SU-DHL-6 (cell line): Measurements from ENCODE around the gene ZNF77.

Source experiments
- H2AFZ ChIP-seq: fragments of 200-600 bp; sonication (generic); 2 replicates; pipeline ENCODE4 v1.6.1; 2014; ENCODE audit warnings: low read depth, mild to moderate bottlenecking, moderate library complexity, mixed read lengths, antibody characterized with exemption, low read length; ENCODE audit not compliant: severe bottlenecking
- H3F3A ChIP-seq: fragments of 200-600 bp; shearing (Covaris generic); 2 replicates; pipeline ENCODE4 v1.6.0; 2016; ENCODE audit warnings: antibody characterized with exemption, mild to moderate bottlenecking; ENCODE audit not compliant: insufficient read depth
- H3K27ac ChIP-seq: fragments of 200-600 bp; sonication (generic); 2 replicates; pipeline ENCODE4 v1.5.1; 2016; ENCODE audit warnings: low read depth, mild to moderate bottlenecking, low read length, moderate library complexity, mixed read lengths
- H3K27me3 ChIP-seq: fragments of 200-600 bp; sonication (generic), shearing (Covaris generic); 2 replicates; pipeline ENCODE4 v1.6.0; 2014; ENCODE audit warnings: mild to moderate bottlenecking, low read length
- H3K36me3 ChIP-seq: fragments of 200-600 bp; sonication (generic); 2 replicates; pipeline ENCODE4 v1.6.1; 2014; ENCODE audit warnings: mild to moderate bottlenecking, low read length, mixed read lengths
- H3K4me2 ChIP-seq: fragments of 300-600, 200-600 bp; shearing (Covaris generic), sonication (generic); 2 replicates; pipeline ENCODE4 v1.6.0; 2014; ENCODE audit warnings: low read length, low read depth, mild to moderate bottlenecking; ENCODE audit not compliant: poor library complexity, severe bottlenecking
- H3K4me3 ChIP-seq: fragments of 200-600 bp; sonication (generic); 2 replicates; pipeline ENCODE4 v1.5.1; 2014; ENCODE audit warnings: antibody characterized with exemption, low read length, mild to moderate bottlenecking, mixed read lengths; ENCODE audit not compliant: insufficient read depth, poor library complexity, severe bottlenecking
- H3K79me2 ChIP-seq: fragments of 200-600 bp; sonication (generic); 2 replicates; pipeline ENCODE4 v1.6.1; 2014; ENCODE audit warnings: mild to moderate bottlenecking, low read length, moderate library complexity; ENCODE audit not compliant: insufficient read depth
- H3K9ac ChIP-seq: fragments of 200-600 bp; sonication (generic); 2 replicates; pipeline ENCODE4 v1.7.0; 2014; ENCODE audit warnings: mild to moderate bottlenecking, low read length
- H3K9me2 ChIP-seq: fragments of 200-600 bp; sonication (generic); replicated peaks from 2 replicates; pipeline ENCODE4 v1.6.1; 2014; ENCODE audit warnings: low read length; ENCODE audit not compliant: insufficient read depth
- H3K9me3 ChIP-seq: fragments of 200-600 bp; sonication (generic); 2 replicates; pipeline ENCODE4 v1.6.1; 2014; ENCODE audit warnings: low read length, mixed read lengths; ENCODE audit not compliant: insufficient read depth
- H4K20me1 ChIP-seq: fragments of 200-600 bp; sonication (generic); 2 replicates; pipeline ENCODE4 v1.6.1; 2014; ENCODE audit warnings: low read depth, mild to moderate bottlenecking, antibody characterized with exemption, low read length, moderate library complexity, mixed read lengths
- EZH2phosphoT487 ChIP-seq: fragments of 200-600 bp; sonication (generic), shearing (Covaris generic); conservative IDR thresholded peaks from 2 replicates; pipeline ENCODE4 v1.6.1; 2018; ENCODE audit warnings: mild to moderate bottlenecking, antibody characterized with exemption, low read length, moderate library complexity, mixed read lengths
- TF ChIP-seq, protein P1 (sequence below): fragments of 200-600 bp; sonication (generic); IDR thresholded peaks from one replicate; pipeline ENCODE4 v1.5.1; 2017; ENCODE audit warnings: antibody characterized with exemption, mild to moderate bottlenecking, low read length, moderate library complexity; ENCODE audit not compliant: insufficient read depth, poor library complexity, severe bottlenecking

Gene ZNF77

GRCh38 chr19:2887391-2887914 is 57.3 kb downstream of the ZNF77 start:
- Histone ChIP-seq H4K20me1 (no peaks in the 10 kb centered on the region), H3K4me3 (no peak overlapping the region), H3K79me2 (no peaks in the 10 kb centered on the region), H3F3A (no peaks in the 10 kb centered on the region), H3K36me3 (no peaks in the 10 kb centered on the region), H3K27me3 (no peaks in the 10 kb centered on the region), H3K9me3 (no peaks in the 10 kb centered on the region), H3K9me2 (no peaks in the 10 kb centered on the region), H3K4me2 (no peak overlapping the region), H3K27ac (no peak overlapping the region), H3K9ac (no peak overlapping the region), H2AFZ (no peak overlapping the region)
- TF ChIP-seq, protein P1, sequence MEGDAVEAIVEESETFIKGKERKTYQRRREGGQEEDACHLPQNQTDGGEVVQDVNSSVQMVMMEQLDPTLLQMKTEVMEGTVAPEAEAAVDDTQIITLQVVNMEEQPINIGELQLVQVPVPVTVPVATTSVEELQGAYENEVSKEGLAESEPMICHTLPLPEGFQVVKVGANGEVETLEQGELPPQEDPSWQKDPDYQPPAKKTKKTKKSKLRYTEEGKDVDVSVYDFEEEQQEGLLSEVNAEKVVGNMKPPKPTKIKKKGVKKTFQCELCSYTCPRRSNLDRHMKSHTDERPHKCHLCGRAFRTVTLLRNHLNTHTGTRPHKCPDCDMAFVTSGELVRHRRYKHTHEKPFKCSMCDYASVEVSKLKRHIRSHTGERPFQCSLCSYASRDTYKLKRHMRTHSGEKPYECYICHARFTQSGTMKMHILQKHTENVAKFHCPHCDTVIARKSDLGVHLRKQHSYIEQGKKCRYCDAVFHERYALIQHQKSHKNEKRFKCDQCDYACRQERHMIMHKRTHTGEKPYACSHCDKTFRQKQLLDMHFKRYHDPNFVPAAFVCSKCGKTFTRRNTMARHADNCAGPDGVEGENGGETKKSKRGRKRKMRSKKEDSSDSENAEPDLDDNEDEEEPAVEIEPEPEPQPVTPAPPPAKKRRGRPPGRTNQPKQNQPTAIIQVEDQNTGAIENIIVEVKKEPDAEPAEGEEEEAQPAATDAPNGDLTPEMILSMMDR, result peak; percentile 25
- TF ChIP-seq EZH2phosphoT487, result no peak

DNA sequence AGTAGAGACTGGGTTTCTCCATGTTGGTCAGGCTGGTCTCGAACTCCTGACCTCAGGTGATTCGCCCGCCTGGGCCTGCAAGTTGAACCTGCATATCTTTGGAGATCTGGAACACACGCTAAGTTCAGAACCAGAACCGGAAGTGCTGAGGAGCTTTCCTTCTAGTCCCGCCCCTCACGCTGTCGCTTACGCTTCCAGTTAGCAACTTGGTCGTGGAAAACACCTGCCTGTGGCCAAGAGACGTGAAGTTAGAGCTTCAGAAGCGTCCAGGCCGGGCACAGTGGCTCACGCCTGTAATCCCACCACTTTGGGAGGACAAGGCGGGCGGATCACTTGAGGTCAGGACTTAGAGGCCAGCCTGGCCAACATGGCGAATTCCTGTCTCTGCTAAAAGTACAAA is 59.0 kb downstream of the ZNF77 start:
- no peak overlapping the region for H3K9ac ChIP-seq
- H3K9me3 ChIP-seq, result no peaks in the 10 kb centered on the region
- no peaks in the 10 kb centered on the region for H3K36me3 ChIP-seq
- H3K27me3 ChIP-seq, result no peaks in the 10 kb centered on the region
- no peak overlapping the region for H3K4me2 ChIP-seq
- no peaks in the 10 kb centered on the region for H4K20me1 ChIP-seq
- H2AFZ ChIP-seq, result no peak overlapping the region
- no peaks in the 10 kb centered on the region for H3K79me2 ChIP-seq
- H3F3A ChIP-seq, result no peaks in the 10 kb centered on the region
- no peak overlapping the region for H3K4me3 ChIP-seq
- no peak overlapping the region for H3K27ac ChIP-seq
- no peak for TF ChIP-seq EZH2phosphoT487
- TF ChIP-seq, protein P1, result no peak
- H3K9me2 ChIP-seq, result no peaks in the 10 kb centered on the region

GRCh38 chr19:2883686-2884439 is 60.9 kb downstream of the ZNF77 start:
- H3K27me3 ChIP-seq, result no peaks in the 10 kb centered on the region
- no peaks in the 10 kb centered on the region for H3K9me2 ChIP-seq
- no peak overlapping the region for H3K4me2 ChIP-seq
- H2AFZ ChIP-seq, result no peak overlapping the region
- H4K20me1 ChIP-seq, result no peaks in the 10 kb centered on the region
- H3K27ac ChIP-seq, result no peak overlapping the region
- H3K79me2 ChIP-seq, result no peaks in the 10 kb centered on the region
- no peaks in the 10 kb centered on the region for H3F3A ChIP-seq
- H3K36me3 ChIP-seq, result no peaks in the 10 kb centered on the region
- TF ChIP-seq, protein P1, result no peak
- no peak for TF ChIP-seq EZH2phosphoT487
- no peaks in the 10 kb centered on the region for H3K9me3 ChIP-seq
- H3K4me3 ChIP-seq, result no peak overlapping the region
- no peak overlapping the region for H3K9ac ChIP-seq
